NCI-H1105 (cell line): Measurements from ENCODE around the gene ATP6V0E1.

Source experiments
- DNase-seq: peaks from one replicate; lab custom pipeline; 2025; lab: John Stamatoyannopoulos, UW

Gene ATP6V0E1

GRCh38 chr5:172983542-172984243 lies at the start of gene ATP6V0E1:
Gene ATP6V0E1 (plus strand): TSS chr5:172983771. CDS start chr5:172983861, 90 bp downstream.
- peak; percentile 81 for DNase-seq

GRCh38 chr5:172935096-172935495 lies 48.5 kb upstream of the ATP6V0E1 start:
- no peak for DNase-seq

- no peak for DNase-seq
These were observed 47.2 kb upstream of the ATP6V0E1 start for GRCh38 chr5:172936401-172936800.

- no peak for DNase-seq
These were observed 44.5 kb upstream of the ATP6V0E1 start for GRCh38 chr5:172939071-172939470.

GRCh38 chr5:172939611-172940267 lies 43.8 kb upstream of the ATP6V0E1 start:
- peak; percentile 15 for DNase-seq

GRCh38 chr5:172940268-172941066 lies 43.1 kb upstream of the ATP6V0E1 start:
- DNase-seq = no peak

GRCh38 chr5:172941067-172941516 lies 42.5 kb upstream of the ATP6V0E1 start:
- no peak for DNase-seq

- DNase-seq = no peak
These were observed 41.0 kb upstream of the ATP6V0E1 start for GRCh38 chr5:172942556-172942955.

GRCh38 chr5:172943283-172943841 lies 40.2 kb upstream of the ATP6V0E1 start:
- DNase-seq = no peak

- no peak for DNase-seq
These were observed 39.7 kb upstream of the ATP6V0E1 start for GRCh38 chr5:172943906-172944305.

GRCh38 chr5:172944741-172945140 lies 38.8 kb upstream of the ATP6V0E1 start:
- DNase-seq = no peak

- no peak for DNase-seq
These were observed 38.4 kb upstream of the ATP6V0E1 start for GRCh38 chr5:172945151-172945550.

- DNase-seq = no peak
These were observed 37.4 kb upstream of the ATP6V0E1 start for GRCh38 chr5:172946146-172946545.

GRCh38 chr5:172949426-172949825 lies 34.1 kb upstream of the ATP6V0E1 start:
- DNase-seq = no peak

- DNase-seq = no peak
These were observed 33.2 kb upstream of the ATP6V0E1 start for GRCh38 chr5:172950176-172950965.

- no peak for DNase-seq
These were observed 32.1 kb upstream of the ATP6V0E1 start for GRCh38 chr5:172951371-172952033.

GRCh38 chr5:172952034-172952511 lies 31.5 kb upstream of the ATP6V0E1 start:
- no peak for DNase-seq

- DNase-seq = no peak
These were observed 29.5 kb upstream of the ATP6V0E1 start for GRCh38 chr5:172953776-172954675.

GRCh38 chr5:172954751-172955159 lies 28.8 kb upstream of the ATP6V0E1 start:
- DNase-seq = no peak

- DNase-seq = no peak
These were observed 27.3 kb upstream of the ATP6V0E1 start for GRCh38 chr5:172956228-172956627.
